B cell (primary cell): ENCODE results near the gene RAB5B. TPM values are rescaled to one million over a fixed set of nuclear protein-coding genes. Genes with fewer than 3 reads are reported as not detected.

Experiments
- ATAC-seq: fragments of 200-7000 bp; cut with Tn5 transposase; one replicate; pipeline ENCODE4 v1.10.0; 2021; ENCODE audit warnings: low read depth, mild to moderate bottlenecking, moderate number of reproducible peaks, moderate library complexity
- CTCF ChIA-PET: fragments of 350-600 bp; sonication (Branson Sonifier 250); formaldehyde crosslinking; loops from one replicate; lab custom pipeline; 2021; ENCODE audit warnings: antibody characterized with exemption, inconsistent platforms; lab: Charles Lee
- POLR2A ChIA-PET: fragments of 350-600 bp; sonication (Branson Sonifier 250); formaldehyde crosslinking; loops from one replicate; lab custom pipeline; 2021; ENCODE audit warnings: antibody characterized with exemption; lab: Charles Lee
- DNase-seq: peaks from one replicate; pipeline ENCODE4 v3.0.0; 2013
- H2AFZ ChIP-seq: 2 replicates; pipeline ENCODE4 v1.6.1; 2012; ENCODE audit warnings: mild to moderate bottlenecking, low read depth, low read length; ENCODE audit not compliant: insufficient read depth, poor library complexity, severe bottlenecking
- H3K27ac ChIP-seq, 2 donors: 1 replicate in 1 of 2; 2 replicates in 1 of 2; pipeline ENCODE4 v1.5.1; 2012 to 2013; ENCODE audit warnings: low read length in 2 of 2, mild to moderate bottlenecking in 2 of 2, moderate library complexity in 1 of 2
- H3K27me3 ChIP-seq, 4 experiments: fragments of 200-600 bp in 1 of 4; sonication (generic) in 1 of 4; replicated peaks in 1 of 4; 1 replicate in 2 of 4; 2 replicates in 2 of 4; pipeline versions ENCODE4 v1.6.1 to v1.7.0; 2013 to 2016; ENCODE audit warnings: low read length in 3 of 4, mild to moderate bottlenecking in 2 of 4, mixed read lengths in 1 of 4, moderate library complexity in 1 of 4; ENCODE audit not compliant: insufficient read depth in 4 of 4, control insufficient read depth in 3 of 4; ENCODE audit errors: control extremely low read depth in 1 of 4
- H3K36me3 ChIP-seq, 2 experiments: replicated peaks in 1 of 2; 1 replicate in 1 of 2; 2 replicates in 1 of 2; pipeline versions ENCODE4 v1.6.1 to v1.7.1; 2013; ENCODE audit warnings: low read length in 1 of 2; ENCODE audit not compliant: insufficient read depth in 2 of 2, control insufficient read depth in 1 of 2; ENCODE audit errors: control extremely low read depth in 1 of 2, extremely low read depth in 1 of 2
- H3K4me1 ChIP-seq, 2 donors: fragments of 200-600 bp in 1 of 2; sonication (generic) in 1 of 2; 1 replicate in 1 of 2; 2 replicates in 1 of 2; pipeline versions ENCODE4 v1.5.1 to v1.6.1; 2013 to 2017; ENCODE audit warnings: low read length in 2 of 2; ENCODE audit not compliant: control insufficient read depth in 2 of 2, insufficient read depth in 2 of 2
- H3K4me2 ChIP-seq: replicated peaks from 2 replicates; pipeline ENCODE3; 2012; ENCODE audit warnings: mild to moderate bottlenecking, low read depth, low read length; ENCODE audit not compliant: poor library complexity, severe bottlenecking
- H3K4me3 ChIP-seq, 5 experiments: fragments of 200-600 bp in 1 of 5; sonication (generic) in 1 of 5; 1 replicate in 3 of 5; 2 replicates in 2 of 5; pipeline versions ENCODE4 v1.5.1 to v1.7.0; 2011 to 2016; ENCODE audit warnings: low read length in 4 of 5, mild to moderate bottlenecking in 4 of 5, low read depth in 2 of 5, control low read depth in 1 of 5, moderate library complexity in 1 of 5; ENCODE audit not compliant: insufficient read depth in 1 of 5; ENCODE audit errors: control extremely low read depth in 1 of 5, extremely low read depth in 1 of 5
- H3K79me2 ChIP-seq: fragments of 200-600 bp; sonication (generic); one replicate; pipeline ENCODE4 v1.6.0; 2016; ENCODE audit warnings: low read length; ENCODE audit not compliant: control insufficient read depth, insufficient read depth
- H3K9ac ChIP-seq: fragments of 200-600 bp; sonication (generic); 2 replicates; pipeline ENCODE4 v1.6.1; 2017; ENCODE audit warnings: mild to moderate bottlenecking, low read length, moderate library complexity
- H3K9me3 ChIP-seq, 3 donors: one replicate each; pipeline versions ENCODE4 v1.6.1 to v1.7.1; 2013; ENCODE audit warnings: low read length in 2 of 3; ENCODE audit not compliant: control insufficient read depth in 2 of 3, insufficient read depth in 1 of 3; ENCODE audit errors: control extremely low read depth in 1 of 3
- H4K20me1 ChIP-seq: 2 replicates; pipeline ENCODE4 v1.6.0; 2012; ENCODE audit warnings: mild to moderate bottlenecking, low read length; ENCODE audit not compliant: insufficient read depth, control insufficient read depth, poor library complexity, severe bottlenecking
- H3K27ac Mint-ChIP-seq: one replicate; pipeline ENCODE4 v1.8.0; 2021; ENCODE audit warnings: mixed read lengths
- H3K27me3 Mint-ChIP-seq: one replicate; pipeline ENCODE4 v1.8.0; 2021; ENCODE audit warnings: mixed read lengths
- H3K4me1 Mint-ChIP-seq: one replicate; pipeline ENCODE4 v1.8.0; 2021; ENCODE audit warnings: mixed read lengths
- H3K4me3 Mint-ChIP-seq: one replicate; pipeline ENCODE4 v1.8.0; 2021; ENCODE audit warnings: mixed read lengths
- H3K9me3 Mint-ChIP-seq: one replicate; pipeline ENCODE4 v1.8.0; 2022; ENCODE audit warnings: mixed read lengths; ENCODE audit not compliant: insufficient read depth
- EZH2 ChIP-seq: IDR thresholded peaks from 2 replicates; pipeline ENCODE4 v1.6.1; 2012; ENCODE audit warnings: borderline replicate concordance, low read depth, mild to moderate bottlenecking, moderate library complexity, low read length; ENCODE audit not compliant: insufficient read depth, poor library complexity, severe bottlenecking
- WGBS: methylation state at CpG from one replicate; pipeline ENCODE4 v1.1.5; 2013; ENCODE audit warnings: missing lambda C conversion rate; ENCODE audit not compliant: insufficient coverage; 5-methylcytosine and 5-hydroxymethylcytosine counted together
- intact Hi-C: fragments of 100-400 bp; cut with micrococcal nuclease; formaldehyde crosslinking; loops from one replicate; pipeline ENCODE4 v1.10.0; 2022
- polyA plus RNA-seq: library from polyadenylated mRNA; depleted of rRNA; stranded (reverse); fragments of >200 nt; gene quantifications from 2 replicates; pipeline ENCODE4 v1.2.3, GENCODE V29; 2012
- total RNA-seq, 2 donors: library from RNA; stranded (reverse); fragments of 120-200 nt in 1 of 2; gene quantifications; 1 replicate in 1 of 2; 2 replicates in 1 of 2; pipeline versions ENCODE4 v1.2.3 to v1.2.4, GENCODE V29; 2013 to 2022
- TF ChIP-seq, protein P1 (sequence below): fragments of 200-600 bp; IDR thresholded peaks from one replicate; pipeline ENCODE4 v1.8.0; 2022; ENCODE audit warnings: antibody characterized with exemption, mild to moderate bottlenecking

The RAB5B gene
- total and polyA plus RNA-seq, 2 donors (not counting 1 experiment from before 2014, with no cell fraction given) = 42.1 to 111 TPM

DNA sequence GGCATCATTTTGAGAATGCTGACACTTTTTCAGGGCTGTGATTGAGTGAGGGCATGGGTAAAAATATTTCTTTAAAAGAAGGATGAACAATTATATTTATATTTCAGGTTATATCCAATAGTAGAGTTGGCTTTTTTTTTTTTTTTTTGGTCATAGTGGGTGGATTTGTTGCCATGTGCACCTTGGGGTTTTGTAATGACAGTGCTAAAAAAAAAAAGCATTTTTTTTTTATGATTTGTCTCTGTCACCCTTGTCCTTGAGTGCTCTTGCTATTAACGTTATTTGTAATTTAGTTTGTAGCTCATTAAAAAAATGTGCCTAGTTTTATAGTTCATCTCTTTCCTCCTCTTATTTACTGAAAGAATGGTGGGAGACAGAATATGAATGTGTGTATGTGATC, 1.4 kb upstream of the RAB5B start:
- ChIA-PET CTCF (interaction anchor here (3.3 kb wide), 1 partner anchor 24 kb away, joined by 33 read pairs; the partner anchor contains the start of gene SUOX), POLR2A (no interaction called here)
- intact Hi-C loops = loop anchor here (2.0 to 5.0 kb wide), 3 partner anchors 34 to 665 kb away; partner anchors contain the start of gene PA2G4
- H3K4me2 ChIP-seq = peak overlapping the region; percentile 79
- no peaks in the 10 kb centered on the region for H3K27me3 Mint-ChIP-seq
- H3K9ac ChIP-seq = peak overlapping the region; percentile 87
- H4K20me1 ChIP-seq = peaks cover 11% of the 10 kb centered on the region
- H3K4me3 Mint-ChIP-seq = peak overlapping the region; percentile 30
- no peaks in the 10 kb centered on the region for H3K9me3 Mint-ChIP-seq
- H3K27me3 ChIP-seq = no peaks in the 10 kb centered on the region
- peaks cover 20% of the 10 kb centered on the region in 2 donors for H3K4me1 ChIP-seq
- H2AFZ ChIP-seq = peak overlapping the region; percentile 76
- TF ChIP-seq, protein P1, sequence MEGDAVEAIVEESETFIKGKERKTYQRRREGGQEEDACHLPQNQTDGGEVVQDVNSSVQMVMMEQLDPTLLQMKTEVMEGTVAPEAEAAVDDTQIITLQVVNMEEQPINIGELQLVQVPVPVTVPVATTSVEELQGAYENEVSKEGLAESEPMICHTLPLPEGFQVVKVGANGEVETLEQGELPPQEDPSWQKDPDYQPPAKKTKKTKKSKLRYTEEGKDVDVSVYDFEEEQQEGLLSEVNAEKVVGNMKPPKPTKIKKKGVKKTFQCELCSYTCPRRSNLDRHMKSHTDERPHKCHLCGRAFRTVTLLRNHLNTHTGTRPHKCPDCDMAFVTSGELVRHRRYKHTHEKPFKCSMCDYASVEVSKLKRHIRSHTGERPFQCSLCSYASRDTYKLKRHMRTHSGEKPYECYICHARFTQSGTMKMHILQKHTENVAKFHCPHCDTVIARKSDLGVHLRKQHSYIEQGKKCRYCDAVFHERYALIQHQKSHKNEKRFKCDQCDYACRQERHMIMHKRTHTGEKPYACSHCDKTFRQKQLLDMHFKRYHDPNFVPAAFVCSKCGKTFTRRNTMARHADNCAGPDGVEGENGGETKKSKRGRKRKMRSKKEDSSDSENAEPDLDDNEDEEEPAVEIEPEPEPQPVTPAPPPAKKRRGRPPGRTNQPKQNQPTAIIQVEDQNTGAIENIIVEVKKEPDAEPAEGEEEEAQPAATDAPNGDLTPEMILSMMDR = no peak
- no peak for TF ChIP-seq EZH2
- no peaks in the 10 kb centered on the region for H3K36me3 ChIP-seq
- no CpG with 5 or more reads among the region's 1 CpG for WGBS
- DNase-seq = no peak
- H3K27ac ChIP-seq = peak overlapping the region; percentile 85 to 96
- no peak for ATAC-seq
- peaks cover 21% of the 10 kb centered on the region for H3K4me1 Mint-ChIP-seq
- no peak overlapping the region for H3K27ac Mint-ChIP-seq
- H3K79me2 ChIP-seq = peaks cover 41% of the 10 kb centered on the region
- H3K9me3 ChIP-seq = no peaks in the 10 kb centered on the region
- peak overlapping the region; percentile 66 to 90 (median 74) for H3K4me3 ChIP-seq

DNA sequence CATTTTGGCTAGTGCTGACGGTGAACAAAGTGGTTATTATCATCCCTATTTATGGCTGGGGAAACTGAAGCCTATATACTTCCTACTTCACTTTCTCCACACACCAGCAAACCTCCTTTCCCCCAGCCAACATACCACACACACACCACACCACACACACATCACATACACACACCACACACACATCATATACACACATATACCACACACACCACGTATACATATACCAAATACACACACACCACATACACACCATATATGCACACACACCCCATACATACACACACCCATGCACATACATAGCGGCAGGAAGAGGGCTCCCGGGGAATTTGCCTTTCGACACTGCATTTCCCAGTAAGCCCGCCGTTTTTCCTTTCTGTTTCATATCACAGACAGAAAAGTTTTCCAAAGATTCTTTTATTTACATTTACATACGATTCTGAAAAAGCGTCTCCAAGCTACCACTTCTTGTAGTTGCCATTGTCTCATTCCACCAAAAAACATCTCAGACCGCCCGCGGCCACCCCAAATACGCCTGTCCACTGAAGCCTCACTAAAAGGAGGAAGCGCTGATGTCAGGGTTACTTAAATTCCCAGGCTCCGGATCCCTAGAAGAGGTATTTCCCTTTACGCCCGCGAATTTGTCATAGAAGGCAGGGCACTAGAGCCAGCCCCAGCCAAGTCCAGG, 823 bp upstream of the RAB5B start:
- peak overlapping the region; percentile 87 for H3K9ac ChIP-seq
- no peaks in the 10 kb centered on the region for H3K9me3 ChIP-seq
- H3K4me1 ChIP-seq = peaks cover 17% of the 10 kb centered on the region in 2 donors
- no peak overlapping the region for H3K4me3 Mint-ChIP-seq
- H3K36me3 ChIP-seq = no peaks in the 10 kb centered on the region
- WGBS = 2% methylated on average over 17 of the region's 18 CpGs
- no peak overlapping the region for H3K27ac Mint-ChIP-seq
- no peaks in the 10 kb centered on the region for H3K27me3 Mint-ChIP-seq
- intact Hi-C loops = loop anchor here (1.0 to 5.0 kb wide), 10 partner anchors 34 to 664 kb away; partner anchors contain the start of genes BLOC1S1, DNAJC14, ORMDL2 and PA2G4
- H3K79me2 ChIP-seq = peaks cover 44% of the 10 kb centered on the region
- no peak for ATAC-seq
- peaks cover 15% of the 10 kb centered on the region for H3K4me1 Mint-ChIP-seq
- peak overlapping the region; percentile 66 to 90 (median 74) for H3K4me3 ChIP-seq
- POLR2A ChIA-PET = interaction anchor here (0.8 to 1.8 kb wide), 16 partner anchors 12 to 1475 kb away, joined by 3 to 11 read pairs (median 4); partner anchors contain the start of genes BAZ2A, BLOC1S1, ORMDL2 and PYM1
- TF ChIP-seq EZH2 = no peak
- TF ChIP-seq, protein P1 = no peak
- H3K27ac ChIP-seq = peak overlapping the region; percentile 85 to 96
- CTCF ChIA-PET = interaction anchor here (0.7 to 3.3 kb wide), 12 partner anchors 9 to 664 kb away, joined by 3 to 33 read pairs (median 4); partner anchors contain the start of genes DNAJC14 and SUOX
- no peaks in the 10 kb centered on the region for H3K27me3 ChIP-seq
- DNase-seq = no peak
- peak overlapping the region; percentile 76 for H2AFZ ChIP-seq
- H3K9me3 Mint-ChIP-seq = no peaks in the 10 kb centered on the region
- peak overlapping the region; percentile 79 for H3K4me2 ChIP-seq
- H4K20me1 ChIP-seq = peaks cover 15% of the 10 kb centered on the region
